Measurements from ENCODE around the gene KLHL3.

DNA sequence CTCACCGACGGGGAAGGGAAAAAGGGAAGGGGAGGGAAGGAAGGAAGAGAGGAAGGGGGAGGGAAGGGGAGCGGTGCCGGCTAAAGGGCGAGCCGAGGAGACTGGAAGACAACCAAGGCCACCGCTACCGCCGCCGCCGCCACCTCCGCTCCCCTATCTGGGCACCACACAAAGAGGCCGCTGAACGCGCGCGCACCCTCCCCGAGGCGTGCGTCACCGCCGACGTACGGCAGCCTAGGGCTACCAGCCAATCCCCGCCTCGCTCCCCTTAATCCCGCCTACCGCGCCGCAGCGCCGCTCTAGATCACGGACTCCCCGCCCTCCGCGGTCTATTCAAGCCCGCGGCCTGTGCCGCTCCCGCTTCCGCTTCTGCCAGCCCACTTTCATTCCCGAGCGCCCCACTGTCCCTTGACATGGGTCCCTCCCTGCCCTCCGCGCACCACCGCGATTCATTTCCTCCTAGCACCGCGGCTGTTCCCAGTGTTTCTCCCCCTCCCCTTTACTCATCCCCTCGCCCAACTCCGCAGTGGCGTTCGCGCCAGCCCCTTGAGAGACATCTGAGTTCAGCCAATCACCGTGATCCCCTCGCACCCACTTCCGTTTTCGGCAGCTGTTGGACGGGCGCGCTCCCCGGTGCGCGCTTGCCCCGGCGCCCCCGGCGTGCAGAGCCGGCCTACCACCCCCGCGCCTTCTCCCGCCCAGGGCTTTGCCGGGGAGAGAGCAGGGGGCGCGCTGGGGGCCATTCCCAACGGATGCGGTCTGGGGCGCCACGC, 18.5 kb upstream of the KLHL3 start, which contains the start of gene HNRNPA0:
- TF ChIP-seq EZH2phosphoT487 (IDR thresholded peaks at IDR 0.05; ENCODE audit: unreplicated experiment), result no peak
- 0 out of 4 replicates have a peak, but pooled peaks of 1 of the 2 experiments have one; percentile 6 for TF ChIP-seq CTCF (conservative IDR thresholded peaks at IDR 0.05; ENCODE audit: low read depth in 2 of 2)
- peak; percentile 82 for TF ChIP-seq POLR2AphosphoS5 (IDR thresholded peaks at IDR 0.05; ENCODE audit: low read depth)
- peak; percentile 92 for TF ChIP-seq CREB1 (CRISPR knock-in tag; IDR thresholded peaks at IDR 0.05; ENCODE audit: low read depth)
- TF ChIP-seq EZH2 (IDR thresholded peaks at IDR 0.05; ENCODE audit: low read depth, unreplicated experiment), result no peak
- no peak for TF ChIP-seq JUNB (IDR thresholded peaks at IDR 0.05; ENCODE audit: unreplicated experiment)
- TF ChIP-seq NANOG (IDR thresholded peaks at IDR 0.05; ENCODE audit: borderline replicate concordance), result no peak

All from GM23338 (cell line).